Measurements from ENCODE around the gene ZNF322.

DNA sequence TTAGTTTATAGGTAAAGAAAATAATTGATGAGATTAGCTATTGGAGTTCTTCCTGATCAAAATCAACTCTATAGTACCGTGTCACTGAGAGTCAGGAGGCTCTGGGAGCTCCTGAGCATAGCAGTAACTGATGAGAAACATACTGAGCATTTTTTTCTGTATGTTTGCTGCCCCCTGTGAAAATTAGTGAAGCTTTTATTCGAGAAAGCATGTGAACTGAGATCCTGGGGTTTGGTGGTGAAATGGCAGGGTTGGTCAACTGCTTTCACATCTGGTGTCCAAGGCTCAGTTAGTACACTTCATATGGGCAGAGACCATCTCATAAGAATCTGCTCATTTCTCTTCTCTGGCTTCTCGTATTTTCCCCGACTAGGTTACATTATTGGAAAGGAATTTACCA lies 66.9 kb downstream of the ZNF322 start:
- TF ChIP-seq, protein P1, sequence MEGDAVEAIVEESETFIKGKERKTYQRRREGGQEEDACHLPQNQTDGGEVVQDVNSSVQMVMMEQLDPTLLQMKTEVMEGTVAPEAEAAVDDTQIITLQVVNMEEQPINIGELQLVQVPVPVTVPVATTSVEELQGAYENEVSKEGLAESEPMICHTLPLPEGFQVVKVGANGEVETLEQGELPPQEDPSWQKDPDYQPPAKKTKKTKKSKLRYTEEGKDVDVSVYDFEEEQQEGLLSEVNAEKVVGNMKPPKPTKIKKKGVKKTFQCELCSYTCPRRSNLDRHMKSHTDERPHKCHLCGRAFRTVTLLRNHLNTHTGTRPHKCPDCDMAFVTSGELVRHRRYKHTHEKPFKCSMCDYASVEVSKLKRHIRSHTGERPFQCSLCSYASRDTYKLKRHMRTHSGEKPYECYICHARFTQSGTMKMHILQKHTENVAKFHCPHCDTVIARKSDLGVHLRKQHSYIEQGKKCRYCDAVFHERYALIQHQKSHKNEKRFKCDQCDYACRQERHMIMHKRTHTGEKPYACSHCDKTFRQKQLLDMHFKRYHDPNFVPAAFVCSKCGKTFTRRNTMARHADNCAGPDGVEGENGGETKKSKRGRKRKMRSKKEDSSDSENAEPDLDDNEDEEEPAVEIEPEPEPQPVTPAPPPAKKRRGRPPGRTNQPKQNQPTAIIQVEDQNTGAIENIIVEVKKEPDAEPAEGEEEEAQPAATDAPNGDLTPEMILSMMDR (IDR thresholded peaks at IDR 0.05 in 8 of 11, conservative IDR thresholded peaks at IDR 0.05 in 3 of 11): no peak
- no peak for TF ChIP-seq POLR2A (IDR thresholded peaks at IDR 0.05)
